Right lung (tissue), 10 donors: ENCODE results near the gene CFL2. TPM values are rescaled to one million over a fixed set of nuclear protein-coding genes. Genes with fewer than 3 reads are reported as not detected.
"Not testable (repeated sequence)": the region's sequence is repeated elsewhere in the genome, so short reads cannot be mapped to it uniquely, and the experiment has no call there.

Experiments used
- DNase-seq, 2 donors: peaks; one replicate each; pipeline ENCODE4 v3.0.0-alpha.2; 2013
- long read RNA-seq, 8 donors: transcript quantifications; one replicate each; lab custom pipeline, GENCODE V29; 2026
- polyA plus RNA-seq, 5 donors: library from polyadenylated mRNA; unstranded; fragments of 120-200 nt; gene quantifications; one replicate each; pipeline versions ENCODE4 v1.2.1 to v1.2.3, GENCODE V29; 2013; ENCODE audit warnings: inconsistent platforms in 1 of 5, low replicate concordance in 1 of 5; ENCODE audit not compliant: insufficient read length in 5 of 5, insufficient read depth in 1 of 5

CFL2 gene
- polyA plus RNA-seq: 10 to 100 TPM; 43.7 to 56.5 (median 49.8) TPM
- long read RNA-seq, donor 1, full-length matches to known transcripts: 18 of 24 reads
- long read RNA-seq, donor 1, partial matches to known transcripts: 6 of 24 reads
- long read RNA-seq, donor 1, other reads (novel, unspliced or antisense): 0 of 24 reads
- long read RNA-seq, donor 2, full-length matches to known transcripts: 7 of 7 reads
- long read RNA-seq, donor 2, partial matches to known transcripts: 0 of 7 reads
- long read RNA-seq, donor 2, other reads (novel, unspliced or antisense): 0 of 7 reads
- long read RNA-seq, donor 3, full-length matches to known transcripts: 13 of 13 reads
- long read RNA-seq, donor 3, partial matches to known transcripts: 0 of 13 reads
- long read RNA-seq, donor 3, other reads (novel, unspliced or antisense): 0 of 13 reads
- long read RNA-seq, donor 4, full-length matches to known transcripts: 5 of 5 reads
- long read RNA-seq, donor 4, partial matches to known transcripts: 0 of 5 reads
- long read RNA-seq, donor 4, other reads (novel, unspliced or antisense): 0 of 5 reads
- long read RNA-seq, donor 5, full-length matches to known transcripts: 23 of 23 reads
- long read RNA-seq, donor 5, partial matches to known transcripts: 0 of 23 reads
- long read RNA-seq, donor 5, other reads (novel, unspliced or antisense): 0 of 23 reads
- long read RNA-seq, donor 6, full-length matches to known transcripts: 18 of 23 reads
- long read RNA-seq, donor 6, partial matches to known transcripts: 5 of 23 reads
- long read RNA-seq, donor 6, other reads (novel, unspliced or antisense): 0 of 23 reads
- long read RNA-seq, donor 7, full-length matches to known transcripts: 13 of 13 reads
- long read RNA-seq, donor 7, partial matches to known transcripts: 0 of 13 reads
- long read RNA-seq, donor 7, other reads (novel, unspliced or antisense): 0 of 13 reads
- long read RNA-seq, donor 8, full-length matches to known transcripts: 6 of 6 reads
- long read RNA-seq, donor 8, partial matches to known transcripts: 0 of 6 reads
- long read RNA-seq, donor 8, other reads (novel, unspliced or antisense): 0 of 6 reads

DNA sequence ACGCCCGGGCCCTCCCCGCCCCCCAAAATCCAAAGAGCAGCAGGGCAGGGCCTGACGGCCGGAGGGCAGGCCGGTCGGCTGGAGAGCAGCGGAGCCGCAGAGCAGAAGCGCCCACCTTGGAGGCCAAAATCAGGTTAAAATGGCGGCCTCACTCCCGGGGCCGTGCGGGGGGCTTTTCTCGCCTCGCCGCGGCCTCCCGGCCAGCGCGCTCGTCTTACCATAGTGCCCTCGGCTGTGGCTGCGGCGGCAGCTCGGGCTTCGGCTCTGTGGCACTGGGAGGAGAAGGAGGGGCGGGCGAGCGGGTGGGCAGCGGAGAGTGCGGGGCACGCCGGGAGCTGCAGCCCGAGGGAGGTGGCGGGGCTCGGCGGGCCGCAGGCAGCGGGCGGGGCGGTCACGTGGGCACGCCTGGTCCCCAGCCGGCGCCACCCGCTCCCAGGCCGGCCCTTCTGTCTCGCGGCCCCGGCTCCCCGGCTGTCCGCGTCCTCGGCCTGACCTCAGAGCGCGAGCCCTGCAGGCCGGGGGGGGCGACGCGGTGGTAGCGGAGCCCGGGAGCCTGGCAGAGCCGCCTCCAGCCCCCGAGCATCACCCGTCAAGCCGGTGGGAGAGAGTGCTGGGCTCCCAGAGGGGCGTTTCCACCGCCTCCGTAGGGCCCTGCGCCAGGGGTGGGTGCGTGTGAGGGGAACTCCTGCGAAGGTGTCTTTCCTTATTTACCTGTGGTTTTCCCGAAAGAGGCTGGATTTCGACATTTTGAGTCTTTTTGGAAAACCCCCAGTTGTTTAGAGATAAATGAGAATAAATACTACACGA is at the start of gene CFL2:
Gene CFL2, minus strand, starts transcription at position 274 of the 807 bp plus-strand sequence. Its CDS starts 53 bp downstream, at position 221.
- DNase-seq: peak; percentile 70 to 71

DNA sequence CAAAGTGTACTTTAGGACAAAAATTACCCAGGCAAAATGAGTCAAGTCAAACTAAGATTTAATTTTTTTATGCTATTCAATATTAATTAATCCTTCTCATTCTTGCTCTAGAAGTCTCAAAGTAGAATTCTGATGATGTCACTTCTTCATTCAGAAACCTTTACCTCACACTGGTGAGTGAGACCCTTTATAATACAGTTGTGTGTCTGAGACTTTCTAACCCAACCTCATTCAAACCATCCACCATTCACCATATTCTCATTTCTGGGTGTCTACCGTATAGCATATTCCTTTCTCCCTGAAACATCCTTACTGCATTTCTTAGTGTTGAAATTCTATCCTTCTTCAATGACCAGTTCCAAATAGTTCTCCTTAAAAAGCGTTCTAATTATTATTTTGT is 40.8 kb upstream of the CFL2 start:
- no peak for DNase-seq

DNA sequence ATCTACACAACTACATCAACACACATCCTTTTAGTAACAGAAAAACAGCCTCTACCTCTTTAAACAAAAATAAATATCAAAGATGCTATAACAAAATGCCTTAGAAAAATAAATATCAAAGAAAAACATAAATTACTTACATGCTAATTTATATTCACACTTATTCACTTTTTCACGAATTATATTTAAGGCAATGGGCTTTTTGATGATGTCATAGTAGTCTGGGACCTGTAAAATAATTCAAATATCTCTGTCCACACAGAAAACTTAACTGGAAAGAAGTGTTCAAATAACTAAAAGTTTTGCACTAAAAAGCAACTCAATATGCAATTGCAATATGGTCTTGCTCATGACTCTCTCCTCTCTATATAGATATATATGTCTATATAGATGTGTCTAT is 40.3 kb upstream of the CFL2 start:
- no peak for DNase-seq

DNA sequence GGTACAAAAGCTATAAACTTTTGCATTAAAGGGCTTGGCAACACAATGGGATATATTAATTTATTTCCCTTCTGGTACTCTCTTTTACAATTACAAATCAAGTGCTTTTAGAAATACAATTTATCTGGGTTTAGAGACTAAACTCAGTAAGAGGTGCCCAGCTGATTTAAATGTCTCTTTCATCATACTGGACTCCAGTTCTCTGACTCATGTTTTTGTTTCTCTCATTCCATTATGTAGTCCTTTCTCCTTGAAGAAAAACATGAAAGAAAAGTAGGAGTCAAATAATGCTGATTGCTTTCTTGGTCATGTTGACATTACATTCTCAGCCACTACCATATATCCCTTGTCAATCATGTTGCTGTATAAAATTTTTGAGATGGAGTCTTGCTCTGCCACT is 36.3 kb upstream of the CFL2 start:
- no peak for DNase-seq

DNA sequence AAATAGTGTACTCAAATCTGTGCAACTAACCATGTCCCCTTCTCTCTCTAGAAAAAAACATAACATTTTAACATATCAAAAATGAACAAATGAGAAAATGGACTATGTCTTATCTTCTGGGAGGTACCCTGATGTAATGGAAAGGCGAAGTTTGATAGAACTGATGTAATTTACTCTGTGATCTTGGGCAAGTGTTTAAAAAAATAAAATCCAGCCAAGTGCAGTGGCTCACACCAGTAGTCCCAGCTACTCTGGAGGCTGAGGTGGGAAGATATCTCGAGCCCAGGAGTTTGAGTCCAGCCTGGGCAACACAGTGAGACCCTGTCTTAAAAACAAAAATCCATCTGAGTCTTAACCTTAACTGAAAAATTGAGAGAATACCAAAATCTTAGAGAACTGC is 35.8 kb upstream of the CFL2 start:
- DNase-seq: no peak

DNA sequence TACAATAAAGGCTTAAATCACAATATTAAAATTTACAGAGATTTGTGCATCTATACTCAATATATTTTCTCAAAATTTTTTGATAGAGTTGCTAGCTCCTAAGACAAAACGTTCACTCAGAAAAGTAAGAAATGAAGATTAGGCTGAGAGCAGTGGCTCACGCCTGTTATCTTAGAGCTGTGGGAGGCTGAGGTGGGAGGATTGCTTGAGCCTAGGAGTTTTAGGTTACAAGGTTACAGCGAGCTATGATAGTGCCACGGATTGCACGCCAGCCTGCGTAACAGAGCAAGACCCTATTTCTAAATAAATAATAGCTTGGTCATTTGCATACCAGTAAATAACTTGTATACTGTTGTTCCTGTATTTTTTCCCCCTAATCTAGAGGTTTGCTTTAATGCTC is 35.0 kb upstream of the CFL2 start:
- no peak for DNase-seq

DNA sequence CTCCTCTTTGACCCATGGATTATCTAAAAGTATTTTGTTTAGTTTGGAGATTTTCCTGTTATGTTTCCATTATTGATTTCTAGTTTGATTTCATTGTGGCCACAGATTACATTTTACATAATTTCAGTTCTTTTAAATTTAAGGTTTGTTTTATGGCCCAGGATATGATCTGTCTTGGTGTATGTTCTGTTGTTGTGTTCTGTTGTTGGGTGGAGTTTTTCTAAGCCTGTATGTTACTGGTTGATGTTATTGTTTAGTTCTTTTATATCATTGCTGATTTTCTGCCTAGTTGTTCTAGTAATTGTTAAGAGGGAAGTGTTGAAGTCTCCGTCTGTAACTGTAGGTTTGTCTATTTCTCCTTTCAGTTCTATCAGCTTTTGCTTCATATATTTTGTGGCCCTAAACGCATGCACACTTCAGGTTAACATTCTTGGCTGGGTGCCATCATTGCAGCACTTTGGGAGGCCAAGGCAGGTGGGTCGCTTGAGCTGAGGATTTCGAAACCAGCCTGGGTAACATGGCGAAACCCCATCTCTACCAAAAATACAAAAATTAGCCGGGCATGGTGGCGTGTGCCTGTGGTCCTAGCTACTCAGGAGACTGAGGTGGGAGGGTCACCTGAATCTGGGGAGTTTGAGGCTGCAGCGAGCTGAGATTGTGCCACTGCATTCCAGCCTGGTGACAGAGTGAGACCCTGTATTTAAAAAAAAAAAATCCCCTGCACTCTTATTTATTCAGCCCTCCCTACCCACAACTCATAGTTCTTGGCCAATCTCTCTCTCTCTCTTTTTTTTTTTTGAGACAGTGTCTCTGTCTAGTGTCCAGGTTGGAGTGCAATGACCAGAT is 28.1 kb upstream of the CFL2 start:
- no peak for DNase-seq

DNA sequence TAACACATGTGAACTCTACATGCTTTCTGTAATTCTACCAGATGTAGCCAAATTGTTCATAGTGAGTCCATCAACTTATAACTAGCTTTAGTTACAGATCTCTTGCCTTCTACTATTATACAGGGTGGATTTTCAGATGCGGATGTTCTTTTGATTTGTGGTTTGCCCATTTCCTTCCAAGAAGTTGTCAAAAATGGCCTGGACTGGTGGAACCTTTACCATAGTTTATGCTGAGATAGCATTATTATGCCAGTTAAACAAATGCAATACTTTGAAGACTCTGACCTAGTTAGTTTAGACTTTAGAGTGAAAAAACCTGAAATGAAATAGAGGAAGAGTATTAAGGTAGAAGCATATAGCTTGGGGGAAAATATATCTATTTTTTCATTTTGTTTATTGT is 27.4 kb upstream of the CFL2 start:
- DNase-seq: no peak

DNA sequence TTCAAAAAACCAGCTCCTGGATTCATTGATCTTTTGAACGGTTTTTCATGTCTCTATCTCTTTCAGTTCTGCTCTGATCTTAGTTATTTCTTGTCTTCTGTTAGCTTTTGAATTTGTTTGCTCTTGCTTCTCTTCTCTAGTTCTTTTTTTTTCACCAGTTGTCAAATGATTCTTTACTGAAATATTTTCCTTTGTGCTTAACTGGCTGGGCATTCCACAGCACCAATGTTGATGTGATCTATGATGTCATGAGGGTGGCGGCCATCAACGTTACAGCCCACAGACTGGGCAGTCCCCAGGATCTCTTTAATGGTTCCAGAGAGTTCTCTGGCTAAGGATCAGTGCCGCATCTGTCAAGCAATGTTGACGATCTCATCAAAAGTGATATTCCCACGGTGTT is 25.7 kb upstream of the CFL2 start:
- not testable (repeated sequence) for DNase-seq

DNA sequence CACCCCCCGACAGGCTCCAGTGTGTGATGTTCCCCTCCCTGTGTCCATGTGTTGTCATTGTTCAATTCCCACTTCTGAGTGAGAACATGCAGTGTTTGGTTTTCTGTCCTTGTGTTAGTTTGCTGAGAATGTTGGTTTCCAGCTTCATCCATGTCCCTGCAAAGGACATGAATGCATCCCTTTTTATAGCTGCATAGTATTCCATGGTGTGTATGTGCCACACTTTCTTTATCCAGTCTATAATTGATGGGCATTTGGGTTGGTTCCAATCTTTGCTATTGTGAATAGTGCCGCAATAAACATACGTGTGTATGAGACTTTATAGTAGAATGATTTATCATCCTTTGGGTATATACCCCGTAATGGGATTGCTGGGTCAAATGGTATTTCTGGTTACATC is 22.7 kb upstream of the CFL2 start:
- DNase-seq: not testable (repeated sequence)

DNA sequence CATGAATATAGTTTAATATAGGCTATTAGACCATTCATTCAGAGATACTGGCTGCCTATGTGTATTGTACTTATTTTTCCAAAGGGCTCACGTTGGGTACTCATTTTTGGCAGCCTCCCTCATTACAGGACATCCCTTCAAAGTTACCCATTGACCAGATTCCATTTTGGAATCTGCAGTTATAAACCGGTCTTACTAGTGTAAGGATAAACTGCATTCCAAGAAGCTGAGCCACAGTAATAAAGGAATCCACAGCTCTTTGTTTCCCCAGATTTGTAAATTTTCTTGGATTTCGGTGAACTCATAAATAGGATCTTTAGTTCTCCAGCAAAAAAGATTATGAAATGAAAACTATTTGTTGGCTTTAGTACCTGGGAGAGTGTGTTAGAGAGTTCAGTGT is 18.9 kb upstream of the CFL2 start:
- no peak for DNase-seq

DNA sequence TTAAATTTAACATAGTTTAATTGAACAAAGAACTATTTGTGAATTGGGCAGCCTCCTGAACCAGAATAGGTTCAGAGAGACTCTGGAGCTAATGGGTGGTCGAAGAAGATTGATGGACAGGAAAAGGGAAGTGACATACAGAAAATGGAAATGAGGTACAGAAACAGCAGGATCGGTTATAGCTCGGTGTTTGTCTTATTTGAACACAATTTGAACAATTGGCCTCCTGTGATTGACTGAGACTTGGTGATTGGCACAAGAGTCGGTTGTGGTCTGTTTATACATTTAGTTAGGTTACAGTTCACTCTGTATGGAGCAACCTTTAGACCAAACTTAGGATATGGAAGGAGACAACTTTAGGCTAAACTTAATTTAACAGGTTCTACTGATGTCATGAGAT is 18.4 kb upstream of the CFL2 start:
- no peak for DNase-seq

DNA sequence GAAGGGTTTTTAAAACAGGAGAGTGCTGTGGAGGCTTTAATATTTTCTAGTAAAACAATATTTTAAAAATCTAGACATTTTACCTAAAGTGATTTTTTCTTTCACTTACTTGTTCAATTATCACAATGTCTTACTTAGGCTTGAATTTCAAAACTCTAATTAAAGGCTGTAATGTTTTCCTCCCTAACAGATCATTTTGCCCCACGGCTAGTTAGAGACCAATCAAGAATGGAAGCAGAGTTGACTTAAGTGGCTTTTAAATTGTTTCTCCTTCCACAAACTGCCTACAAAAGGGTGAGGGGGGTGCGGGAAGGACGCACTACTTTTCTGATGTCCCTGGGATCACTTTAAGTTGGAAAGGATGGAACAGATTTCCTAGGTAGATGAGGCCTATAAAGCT is 9.5 kb upstream of the CFL2 start:
- no peak for DNase-seq

DNA sequence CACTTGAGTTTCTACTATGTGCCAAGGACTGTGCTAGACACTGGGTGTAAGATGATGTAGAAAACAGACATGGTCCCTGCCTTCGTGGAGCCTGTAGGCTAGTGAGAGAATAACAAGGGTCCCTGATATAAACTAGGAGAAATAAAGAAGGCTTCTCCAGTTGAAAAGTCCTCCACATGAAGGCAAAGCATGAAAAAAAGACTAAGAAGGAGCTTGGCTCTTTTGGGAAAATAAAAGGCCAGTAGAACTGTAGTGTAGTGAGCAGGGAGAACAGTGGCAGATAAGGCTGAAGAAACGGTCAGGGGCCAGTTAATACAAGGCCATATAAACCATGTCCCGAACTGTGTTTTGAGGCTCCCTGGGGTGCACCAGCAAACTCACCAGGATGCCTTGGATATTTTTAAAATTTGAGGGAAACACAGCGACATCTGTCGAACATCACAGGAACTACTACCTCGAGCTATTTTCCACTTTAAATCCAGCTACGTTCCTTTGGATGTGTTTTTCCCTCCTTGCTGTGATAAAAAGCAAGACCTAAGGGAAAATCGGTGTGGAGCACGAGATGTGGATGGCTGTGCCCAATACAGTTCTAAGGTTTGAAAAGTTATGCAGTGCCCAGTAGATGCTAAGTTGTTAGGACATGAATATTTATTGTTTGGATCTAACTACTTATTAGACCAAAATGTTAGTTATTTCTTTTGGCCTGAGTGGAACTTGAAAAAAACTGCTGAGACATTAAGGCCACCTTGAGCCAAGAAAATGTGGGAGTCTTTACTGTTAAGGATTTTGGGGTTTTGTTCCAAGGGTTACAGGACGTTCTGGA is 8.5 kb upstream of the CFL2 start:
- DNase-seq: peak in 1 of 2 donors; percentile 50

DNA sequence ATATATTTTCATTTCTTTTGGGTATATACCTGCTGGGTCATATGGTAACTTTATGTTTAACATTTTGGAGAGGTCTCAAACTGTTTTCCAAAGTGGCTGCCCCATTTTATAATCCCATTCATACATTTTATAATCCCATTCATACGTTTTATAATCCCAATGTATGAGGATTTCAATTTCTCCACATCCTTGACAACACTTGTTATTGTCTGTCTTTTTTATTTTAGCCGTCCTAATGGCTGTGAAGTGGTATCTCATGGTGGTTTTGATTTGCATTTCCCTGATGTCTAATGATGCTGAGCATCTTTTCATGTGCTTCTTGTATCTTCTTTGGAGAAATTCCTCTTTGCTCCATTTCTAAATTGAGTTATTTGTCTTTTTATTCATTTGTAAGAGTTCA is 6.7 kb upstream of the CFL2 start:
- DNase-seq: no peak

DNA sequence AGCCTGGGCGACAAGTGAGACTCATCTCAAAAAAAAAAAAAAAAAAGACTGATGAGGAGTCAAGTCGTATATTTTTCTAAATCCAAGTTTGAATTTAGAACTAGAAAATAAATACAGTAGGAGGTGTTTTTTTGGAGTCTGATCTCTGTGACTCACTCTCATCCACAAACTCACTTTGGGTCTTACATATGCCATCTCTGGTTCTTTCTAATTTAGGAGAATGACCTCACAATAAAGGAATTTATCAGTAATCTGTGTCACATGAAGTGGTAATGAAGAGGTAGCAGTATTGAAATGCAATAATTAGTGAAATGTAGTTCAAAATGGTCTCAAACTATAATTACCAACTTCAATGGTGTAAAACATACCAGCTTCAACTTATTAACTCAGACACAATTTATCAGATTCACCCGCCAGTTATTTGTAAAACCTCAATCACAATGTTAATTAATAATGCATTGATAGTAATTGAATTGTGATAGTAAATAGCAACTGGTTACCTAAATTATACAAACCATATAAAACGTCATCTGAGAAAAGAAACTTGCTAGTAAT is 4.4 kb upstream of the CFL2 start:
- DNase-seq: no peak

DNA sequence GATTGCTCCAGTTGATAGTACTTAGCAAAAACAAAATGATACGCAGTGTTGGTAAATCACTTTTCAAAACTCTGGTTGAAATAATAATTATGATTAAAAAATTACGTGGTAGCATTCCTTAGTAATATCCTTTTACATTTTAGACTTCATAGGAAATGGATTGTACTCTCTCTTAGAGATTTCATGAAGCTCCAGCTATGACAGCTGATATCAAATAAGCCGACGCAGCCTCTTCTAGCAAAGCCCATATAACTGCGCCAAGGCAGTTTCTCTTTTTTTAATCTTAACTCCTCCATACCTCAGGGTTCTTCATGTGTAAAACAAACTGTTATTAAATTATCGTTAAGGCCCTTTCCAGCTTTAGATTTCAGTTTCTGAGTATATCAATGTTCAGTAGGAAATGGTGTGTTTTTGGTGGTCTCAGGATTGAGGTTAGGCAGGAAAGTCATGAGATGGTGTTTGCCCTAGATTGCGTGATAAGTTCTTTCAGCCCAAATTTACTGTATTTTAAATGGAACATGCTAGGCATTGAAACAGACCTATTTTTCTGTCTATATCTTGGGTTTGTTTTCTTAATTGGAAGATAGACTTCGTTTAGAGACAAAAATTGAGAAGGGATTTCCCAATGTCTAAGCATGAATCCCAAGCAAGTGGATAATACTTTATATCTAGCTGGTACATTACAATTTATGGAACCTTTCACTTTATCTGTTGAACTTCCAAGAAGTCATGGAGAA is 902 bp upstream of the CFL2 start:
- no peak for DNase-seq

DNA sequence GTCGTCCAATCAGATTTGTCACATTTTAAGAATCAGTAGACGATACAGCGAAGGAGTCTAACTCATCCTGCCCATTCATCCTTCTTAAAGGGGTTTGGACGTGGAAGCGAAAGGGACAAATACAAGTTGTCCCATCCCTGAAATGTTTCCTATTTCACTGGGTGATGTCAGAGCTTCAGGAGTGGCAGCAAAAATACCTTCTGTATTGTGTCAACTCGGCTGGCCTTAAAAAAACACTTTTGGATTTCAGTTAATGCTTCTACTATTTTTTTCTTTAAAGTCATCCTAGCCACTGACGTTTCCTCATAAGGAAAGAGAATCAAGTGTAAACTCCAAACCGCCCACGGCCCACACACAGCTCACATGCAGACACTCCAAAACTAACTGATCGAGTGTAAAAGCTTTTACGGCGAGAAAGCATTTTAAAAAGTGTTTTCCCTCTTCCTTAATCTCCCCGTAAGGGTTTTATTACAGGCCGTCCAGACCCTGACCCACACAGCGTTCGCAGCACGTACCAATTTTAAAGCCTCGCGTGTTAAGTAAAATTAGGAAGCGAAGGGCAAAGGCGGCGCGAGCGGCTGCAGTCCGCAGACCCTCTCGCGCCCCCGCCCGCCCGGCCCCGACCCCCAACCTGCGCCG is 593 bp downstream of the CFL2 start:
- peak; percentile 40 to 53 for DNase-seq
